Measurements from ENCODE around the gene TCF20. TPM values are rescaled to one million over a fixed set of nuclear protein-coding genes. Genes with fewer than 3 reads are reported as not detected.

TCF20 gene
- total RNA-seq, 4 donors from 2014 or later: 47.6 to 82.4 (median 68.7) TPM

DNA sequence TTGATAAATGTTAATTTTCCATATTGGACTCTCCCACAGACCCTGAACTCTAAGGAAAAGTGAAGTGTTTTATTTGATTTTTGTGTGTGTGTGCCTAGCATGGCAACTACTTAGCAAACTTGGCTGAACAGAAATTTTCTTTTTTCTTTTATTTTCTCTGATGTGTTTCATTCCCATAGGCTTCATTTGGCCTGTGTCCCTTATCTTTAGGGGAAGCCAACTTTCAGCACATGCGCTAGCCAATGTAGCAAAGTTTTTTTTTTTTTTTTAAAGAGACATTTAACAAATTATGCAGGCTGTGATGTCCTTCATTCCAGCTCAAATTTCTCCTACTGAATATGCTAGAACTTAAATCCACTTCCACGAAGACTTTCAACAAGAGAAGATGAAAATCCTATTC, 14.2 kb downstream of the TCF20 start:
- DNase-seq: no peak
- intact Hi-C loops (cut with DNase I): no loop called here

DNA sequence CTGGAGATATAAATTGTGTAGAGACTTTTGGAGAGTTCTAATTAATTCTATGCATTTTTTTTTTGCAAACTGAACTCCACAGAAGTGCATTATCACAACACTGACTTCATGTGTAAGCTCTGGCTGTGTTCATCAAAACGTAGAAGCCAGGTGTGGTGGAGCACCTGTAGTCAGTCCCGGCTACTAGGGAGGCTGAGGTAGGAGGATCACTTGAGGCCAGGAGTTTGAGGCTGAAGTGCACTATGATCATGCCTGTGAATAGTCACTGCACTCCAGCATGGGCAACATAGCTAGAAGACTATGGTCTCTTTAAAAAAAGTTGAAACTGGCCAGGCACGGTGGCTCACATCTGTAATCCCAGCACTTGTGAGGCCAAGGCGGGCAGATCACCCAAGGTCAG, 20.6 kb downstream of the TCF20 start:
- H3K4me3 ChIP-seq (replicated peaks in 1 of 3): no peak overlapping the region
- H3K36me3 ChIP-seq: no peaks in the 10 kb centered on the region
- no peaks in the 10 kb centered on the region for H3K27me3 ChIP-seq
- H3K27ac ChIP-seq: no peak overlapping the region
- intact Hi-C loops (cut with DNase I): no loop called here
- H3K4me1 ChIP-seq: no peaks in the 10 kb centered on the region
- WGBS, 2 donors: 69 to 85% methylated on average over 4 of the region's 4 CpGs
- TF ChIP-seq, protein P1, sequence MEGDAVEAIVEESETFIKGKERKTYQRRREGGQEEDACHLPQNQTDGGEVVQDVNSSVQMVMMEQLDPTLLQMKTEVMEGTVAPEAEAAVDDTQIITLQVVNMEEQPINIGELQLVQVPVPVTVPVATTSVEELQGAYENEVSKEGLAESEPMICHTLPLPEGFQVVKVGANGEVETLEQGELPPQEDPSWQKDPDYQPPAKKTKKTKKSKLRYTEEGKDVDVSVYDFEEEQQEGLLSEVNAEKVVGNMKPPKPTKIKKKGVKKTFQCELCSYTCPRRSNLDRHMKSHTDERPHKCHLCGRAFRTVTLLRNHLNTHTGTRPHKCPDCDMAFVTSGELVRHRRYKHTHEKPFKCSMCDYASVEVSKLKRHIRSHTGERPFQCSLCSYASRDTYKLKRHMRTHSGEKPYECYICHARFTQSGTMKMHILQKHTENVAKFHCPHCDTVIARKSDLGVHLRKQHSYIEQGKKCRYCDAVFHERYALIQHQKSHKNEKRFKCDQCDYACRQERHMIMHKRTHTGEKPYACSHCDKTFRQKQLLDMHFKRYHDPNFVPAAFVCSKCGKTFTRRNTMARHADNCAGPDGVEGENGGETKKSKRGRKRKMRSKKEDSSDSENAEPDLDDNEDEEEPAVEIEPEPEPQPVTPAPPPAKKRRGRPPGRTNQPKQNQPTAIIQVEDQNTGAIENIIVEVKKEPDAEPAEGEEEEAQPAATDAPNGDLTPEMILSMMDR (IDR thresholded peaks at IDR 0.05): no peak
- TF ChIP-seq POLR2A (IDR thresholded peaks at IDR 0.05): no peak
- no peak for DNase-seq
- no peaks in the 10 kb centered on the region for H3K9me3 ChIP-seq

More for the DNA sequence above, 14.2 kb downstream of the TCF20 start:
- no peaks in the 10 kb centered on the region for H3K9me3 ChIP-seq
- peaks cover 16 to 20% of the 10 kb centered on the region in 2 donors for H3K4me1 ChIP-seq
- TF ChIP-seq, protein P1 (IDR thresholded peaks at IDR 0.05): no peak
- no peak for TF ChIP-seq POLR2A (IDR thresholded peaks at IDR 0.05)
- H3K27ac ChIP-seq: no peak overlapping the region
- no peak overlapping the region for H3K4me3 ChIP-seq (replicated peaks in 1 of 3)
- H3K27me3 ChIP-seq: no peaks in the 10 kb centered on the region
- no peaks in the 10 kb centered on the region for H3K36me3 ChIP-seq
- WGBS, 2 donors: 75 to 88% methylated on average over 2 of the region's 2 CpGs

DNA sequence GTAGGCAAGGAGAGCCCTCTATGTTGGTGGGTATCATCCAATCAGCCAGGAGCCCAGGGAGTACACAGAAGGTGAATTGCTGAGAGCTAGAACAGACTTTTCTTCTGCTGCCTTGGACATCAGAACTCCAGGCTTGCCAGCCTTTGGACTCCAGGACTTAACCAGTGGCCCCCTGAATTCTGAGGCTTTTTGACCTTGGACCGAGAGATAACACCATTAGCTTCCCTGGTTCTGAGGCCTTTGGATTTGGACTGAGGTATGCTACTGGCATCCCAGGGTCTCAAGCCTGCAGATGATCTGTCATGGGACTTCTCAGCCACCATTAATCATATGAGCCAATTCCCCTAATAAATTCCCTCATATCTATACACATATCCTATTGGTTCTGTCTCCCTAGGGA, 21.5 kb downstream of the TCF20 start:
- Histone ChIP-seq H3K9me3 (no peaks in the 10 kb centered on the region), H3K4me3 (replicated peaks in 1 of 3) (no peak overlapping the region), H3K4me1 (no peaks in the 10 kb centered on the region), H3K27me3 (no peaks in the 10 kb centered on the region), H3K27ac (no peak overlapping the region), H3K36me3 (no peaks in the 10 kb centered on the region)
- TF ChIP-seq, protein P1 (IDR thresholded peaks at IDR 0.05): no peak
- TF ChIP-seq POLR2A (IDR thresholded peaks at IDR 0.05): no peak
- DNase-seq: no peak
- WGBS, 2 donors: 0 to 67% methylated on average over 1 of the region's 1 CpG
- intact Hi-C loops (cut with DNase I): no loop called here

DNA sequence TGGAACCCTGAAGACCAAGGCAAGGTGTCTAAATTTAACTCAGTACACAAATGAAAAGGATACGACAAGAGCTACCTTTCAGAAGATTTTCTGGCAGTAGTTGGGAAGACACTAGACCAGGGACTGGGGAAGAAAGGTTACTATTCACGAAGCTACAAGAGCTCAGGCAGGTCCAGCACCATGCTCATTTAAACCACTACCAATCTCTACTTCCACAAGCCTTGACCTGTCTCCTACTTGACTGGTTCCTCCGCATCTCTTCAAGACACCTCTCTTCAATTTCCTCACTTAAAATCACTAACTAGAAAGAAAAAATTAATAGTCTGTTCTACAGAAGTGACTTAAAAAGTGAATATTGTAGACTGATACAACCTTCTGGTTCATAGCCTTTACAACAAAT, 22.9 kb downstream of the TCF20 start:
- H3K27me3 ChIP-seq: no peaks in the 10 kb centered on the region
- intact Hi-C loops (cut with DNase I): no loop called here
- H3K27ac ChIP-seq: no peak overlapping the region
- no peak overlapping the region for H3K4me3 ChIP-seq (replicated peaks in 1 of 3)
- 93 to 95% methylated on average over 3 of the region's 3 CpGs for WGBS, 2 donors
- H3K36me3 ChIP-seq: no peaks in the 10 kb centered on the region
- H3K4me1 ChIP-seq: no peaks in the 10 kb centered on the region
- no peaks in the 10 kb centered on the region for H3K9me3 ChIP-seq
- no peak for TF ChIP-seq POLR2A (IDR thresholded peaks at IDR 0.05)
- TF ChIP-seq, protein P1 (IDR thresholded peaks at IDR 0.05): no peak
- DNase-seq: no peak

DNA sequence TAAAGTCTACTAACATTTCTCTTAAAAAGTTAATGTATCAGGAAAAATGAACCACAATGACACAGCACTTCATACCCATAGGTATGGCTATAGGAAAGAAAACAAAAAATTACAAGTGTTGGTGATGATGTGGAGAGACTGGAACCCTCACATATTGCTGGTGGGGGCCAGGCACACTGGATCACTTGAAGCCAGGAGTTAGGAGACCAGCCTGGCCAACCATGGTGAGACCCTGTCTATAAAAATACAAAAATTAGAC, 26.7 kb downstream of the TCF20 start:
- Histone ChIP-seq H3K4me1 (no peaks in the 10 kb centered on the region), H3K9me3 (no peaks in the 10 kb centered on the region), H3K4me3 (replicated peaks in 1 of 3) (no peak overlapping the region), H3K27ac (peak overlapping the region in 1 of 3 donors; percentile 44), H3K27me3 (no peaks in the 10 kb centered on the region), H3K36me3 (no peaks in the 10 kb centered on the region)
- DNase-seq: no peak
- TF ChIP-seq, protein P1 (IDR thresholded peaks at IDR 0.05): no peak
- no peak for TF ChIP-seq POLR2A (IDR thresholded peaks at IDR 0.05)
- intact Hi-C loops (cut with DNase I): no loop called here
